ENCODE measurements around the gene PPP2R3C.

The PPP2R3C gene

DNA sequence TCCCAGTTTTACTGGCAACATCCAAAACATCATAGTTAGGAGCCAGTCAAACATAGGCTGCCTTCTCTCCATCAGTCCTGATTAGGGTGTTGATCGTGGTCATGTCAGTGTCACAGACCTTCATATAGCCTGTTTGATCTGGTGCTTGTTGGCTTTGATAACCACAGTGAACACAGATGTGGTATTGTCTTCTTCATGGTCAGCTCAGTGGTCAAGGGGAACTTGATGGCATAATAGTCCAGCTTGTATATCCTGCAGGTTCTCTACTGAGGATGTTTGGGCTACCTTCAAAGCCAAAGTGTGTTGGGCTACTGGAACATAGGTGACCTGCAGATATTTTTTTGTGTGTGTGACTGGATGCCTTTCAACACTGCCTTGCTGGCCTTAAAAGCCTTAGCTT, 22.2 kb upstream of the PPP2R3C start:
- TF ChIP-seq, protein P1, sequence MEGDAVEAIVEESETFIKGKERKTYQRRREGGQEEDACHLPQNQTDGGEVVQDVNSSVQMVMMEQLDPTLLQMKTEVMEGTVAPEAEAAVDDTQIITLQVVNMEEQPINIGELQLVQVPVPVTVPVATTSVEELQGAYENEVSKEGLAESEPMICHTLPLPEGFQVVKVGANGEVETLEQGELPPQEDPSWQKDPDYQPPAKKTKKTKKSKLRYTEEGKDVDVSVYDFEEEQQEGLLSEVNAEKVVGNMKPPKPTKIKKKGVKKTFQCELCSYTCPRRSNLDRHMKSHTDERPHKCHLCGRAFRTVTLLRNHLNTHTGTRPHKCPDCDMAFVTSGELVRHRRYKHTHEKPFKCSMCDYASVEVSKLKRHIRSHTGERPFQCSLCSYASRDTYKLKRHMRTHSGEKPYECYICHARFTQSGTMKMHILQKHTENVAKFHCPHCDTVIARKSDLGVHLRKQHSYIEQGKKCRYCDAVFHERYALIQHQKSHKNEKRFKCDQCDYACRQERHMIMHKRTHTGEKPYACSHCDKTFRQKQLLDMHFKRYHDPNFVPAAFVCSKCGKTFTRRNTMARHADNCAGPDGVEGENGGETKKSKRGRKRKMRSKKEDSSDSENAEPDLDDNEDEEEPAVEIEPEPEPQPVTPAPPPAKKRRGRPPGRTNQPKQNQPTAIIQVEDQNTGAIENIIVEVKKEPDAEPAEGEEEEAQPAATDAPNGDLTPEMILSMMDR (conservative IDR thresholded peaks at IDR 0.05): no peak
- H3K27ac ChIP-seq: no peak overlapping the region

DNA sequence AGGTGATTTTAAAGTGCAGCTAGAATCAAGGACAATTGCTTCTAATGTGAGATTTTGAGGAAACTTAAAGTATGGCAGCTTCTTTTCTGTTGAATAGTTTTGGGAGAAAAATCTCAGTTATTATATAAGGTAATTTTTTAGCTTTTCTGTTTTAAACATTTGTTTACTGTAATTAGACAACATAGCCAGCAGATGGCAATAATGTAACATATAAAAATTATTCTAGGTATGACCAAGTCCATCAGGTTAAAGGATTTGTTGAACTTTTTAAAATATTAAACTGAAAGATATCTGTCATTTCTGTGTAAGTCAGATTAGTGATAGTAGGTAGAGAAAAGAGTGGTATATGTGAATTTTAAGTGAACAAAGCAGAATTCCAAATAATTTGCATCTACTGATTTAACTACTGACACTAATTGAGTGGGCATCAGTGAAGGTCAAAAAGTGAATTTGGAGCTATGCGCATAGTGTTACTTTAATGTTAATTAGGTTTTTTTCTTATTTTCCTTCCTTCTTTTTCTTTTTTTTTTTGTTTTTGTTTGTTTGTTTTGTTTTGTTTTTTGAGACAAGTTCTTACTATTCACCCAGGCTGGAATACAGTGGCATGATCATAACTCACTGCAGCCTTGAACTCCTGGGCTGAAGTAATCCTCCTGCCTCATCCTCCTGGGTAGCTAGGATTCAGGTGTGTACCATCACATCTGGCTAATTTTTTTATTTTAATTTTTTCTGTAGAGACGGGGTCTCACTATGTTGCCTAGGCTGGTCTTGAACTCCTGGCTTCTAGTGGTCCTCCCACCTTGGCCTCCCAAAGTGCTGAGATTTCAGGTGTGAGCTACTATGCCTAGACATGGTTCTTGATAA, 19.2 kb upstream of the PPP2R3C start:
- H3K27ac ChIP-seq: no peak overlapping the region
- TF ChIP-seq, protein P1 (conservative IDR thresholded peaks at IDR 0.05): peak; percentile 59

DNA sequence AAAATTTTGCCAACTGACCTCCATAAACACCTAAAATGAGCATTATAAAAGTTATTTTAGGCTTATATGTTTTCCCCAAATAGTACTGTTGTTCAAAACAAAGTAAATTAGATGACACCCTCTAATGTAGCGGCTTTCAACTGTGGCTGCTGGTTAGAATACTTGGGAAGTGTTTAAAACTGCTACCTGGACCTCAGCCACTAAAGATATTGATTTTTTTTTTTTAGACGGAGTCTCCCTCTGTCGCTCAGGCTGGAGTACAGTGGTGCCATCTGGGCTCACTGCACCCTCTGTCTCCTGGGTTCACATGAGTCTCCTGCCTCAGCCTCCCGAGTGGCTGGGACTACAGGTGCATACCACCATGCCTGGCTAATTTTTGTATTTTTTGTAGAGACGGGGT, 16.8 kb upstream of the PPP2R3C start:
- no peak overlapping the region for H3K27ac ChIP-seq
- TF ChIP-seq, protein P1 (conservative IDR thresholded peaks at IDR 0.05): no peak

DNA sequence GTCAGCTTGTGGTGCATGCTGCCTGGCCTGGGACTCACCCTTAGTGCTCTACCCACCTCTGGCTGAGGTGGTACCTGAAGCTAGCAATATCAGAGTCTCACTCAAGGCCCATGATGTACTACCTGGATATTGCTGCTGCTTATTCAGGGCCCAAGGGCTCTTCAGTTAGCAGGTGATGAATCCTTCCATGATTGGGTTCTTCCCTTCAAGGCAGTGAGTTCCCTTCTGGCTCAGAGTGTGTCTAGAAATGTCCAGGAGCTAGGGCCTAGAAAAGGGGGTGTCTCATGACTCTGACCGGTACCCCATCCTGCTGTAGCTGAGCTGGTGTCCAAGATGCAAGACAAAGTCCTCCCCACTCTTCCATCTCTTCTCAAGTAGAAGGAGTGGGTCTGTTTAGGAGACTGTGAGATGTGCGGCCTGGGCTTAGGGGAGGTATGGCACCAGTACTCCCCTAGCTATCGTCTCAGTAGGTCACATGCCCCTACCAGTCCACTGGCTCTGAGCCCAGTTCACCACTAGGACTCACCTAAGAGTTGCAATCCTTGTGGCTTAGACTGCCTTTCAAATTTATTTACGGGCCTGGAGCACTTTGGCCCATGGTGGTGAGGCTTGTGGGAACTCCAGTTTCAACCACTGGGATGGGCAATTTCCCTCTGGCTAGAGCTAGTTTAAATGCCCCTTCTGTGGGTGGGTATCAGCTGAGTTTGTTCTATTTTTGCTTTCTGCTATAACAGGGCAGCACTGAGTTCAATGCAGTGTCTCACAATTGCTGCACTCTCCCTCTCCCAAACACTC, 12.7 kb upstream of the PPP2R3C start:
- no peak overlapping the region for H3K27ac ChIP-seq
- TF ChIP-seq, protein P1 (conservative IDR thresholded peaks at IDR 0.05): no peak

DNA sequence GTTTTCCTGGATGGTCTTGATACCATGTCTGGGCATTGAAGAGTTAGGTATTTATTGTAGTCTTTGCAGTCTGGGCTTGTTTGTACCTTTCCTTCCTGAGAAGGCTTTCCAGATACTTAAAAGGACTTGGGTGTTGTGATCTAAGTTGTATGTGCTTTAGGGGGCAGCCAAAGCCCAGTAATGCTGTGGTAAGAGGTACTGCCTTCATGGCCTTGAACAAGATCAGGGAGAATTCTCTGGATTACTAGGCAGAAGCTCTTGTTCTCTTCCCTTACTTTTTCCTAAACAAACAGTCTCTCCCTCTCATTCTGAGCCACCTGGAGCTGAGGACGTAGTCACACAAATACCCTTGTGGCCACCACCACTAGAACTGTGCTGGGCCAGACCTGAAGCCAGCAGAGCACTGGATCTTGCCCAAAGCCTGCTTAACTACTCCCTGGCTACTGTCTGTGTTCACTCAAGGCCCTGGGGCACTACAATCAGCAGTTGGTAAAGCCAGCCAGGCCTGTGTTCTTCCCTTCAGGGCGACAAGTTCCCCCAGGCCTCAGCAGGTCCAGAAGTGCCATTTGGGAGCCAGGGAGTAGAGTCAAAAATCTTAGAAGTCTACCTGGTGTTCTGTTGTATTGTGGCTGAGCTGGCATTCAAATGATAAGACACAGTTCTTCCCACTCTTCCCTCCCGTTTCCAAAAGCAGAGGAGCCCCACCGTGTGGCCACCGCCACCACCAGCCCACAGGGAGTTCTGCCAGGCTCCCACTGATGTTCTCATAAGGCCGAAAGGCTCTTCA, 11.9 kb upstream of the PPP2R3C start:
- TF ChIP-seq, protein P1 (conservative IDR thresholded peaks at IDR 0.05): no peak
- no peak overlapping the region for H3K27ac ChIP-seq

DNA sequence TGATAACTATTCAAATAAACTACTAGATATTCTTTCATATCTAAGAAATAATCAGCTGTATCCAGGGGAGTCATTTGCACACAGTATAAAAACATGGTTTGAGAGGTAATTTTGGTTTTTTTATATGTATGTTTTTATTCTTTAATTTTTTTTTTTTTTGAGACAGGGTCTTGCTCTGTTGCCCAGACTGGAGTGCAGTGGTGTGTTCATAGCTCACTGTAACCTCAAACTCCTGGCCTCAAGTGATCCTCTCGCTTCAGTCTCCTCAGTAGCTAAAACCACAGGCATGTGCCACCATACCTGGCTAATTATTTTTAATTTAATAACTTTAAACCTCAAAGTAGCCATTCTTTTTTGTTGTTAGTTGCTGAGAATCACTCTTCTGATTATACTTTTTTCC, 2.3 kb upstream of the PPP2R3C start:
- no peak overlapping the region for H3K27ac ChIP-seq
- TF ChIP-seq, protein P1 (conservative IDR thresholded peaks at IDR 0.05): no peak

DNA sequence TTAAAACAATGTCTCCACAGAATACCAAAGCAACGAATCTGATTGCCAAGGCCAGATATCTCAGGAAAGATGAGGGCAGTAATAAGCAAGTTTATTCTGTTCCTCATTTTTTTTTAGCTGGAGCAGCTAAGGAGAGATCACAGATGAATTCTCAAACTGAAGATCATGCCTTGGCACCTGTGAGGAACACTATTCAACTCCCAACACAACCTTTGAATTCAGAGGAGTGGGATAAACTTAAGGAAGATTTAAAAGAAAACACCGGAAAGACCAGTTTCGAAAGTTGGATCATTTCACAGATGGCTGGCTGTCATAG, 1.6 kb upstream of the PPP2R3C start:
- TF ChIP-seq, protein P1 (conservative IDR thresholded peaks at IDR 0.05): no peak
- peak overlapping the region; percentile 97 for H3K27ac ChIP-seq

All from VCaP (cell line).